HG03457 (cell line): Measurements from ENCODE around the gene ARID5A.

ENCODE experiments used
- ATAC-seq: cut with Tn5 transposase; IDR thresholded peaks from one replicate; pipeline ENCODE4 v1.9.1; 2021; ENCODE audit warnings: moderate number of reproducible peaks; ENCODE audit not compliant: unreplicated experiment

ARID5A gene

GRCh38 chr2:96506016-96506906 lies 30.3 kb upstream of the ARID5A start:
- no peak for ATAC-seq

- no peak for ATAC-seq
These were observed 29.7 kb upstream of the ARID5A start for GRCh38 chr2:96506907-96507240.

GRCh38 chr2:96507957-96508520 lies 28.5 kb upstream of the ARID5A start:
- ATAC-seq, result peak; percentile 45

- no peak for ATAC-seq
These were observed 27.9 kb upstream of the ARID5A start for GRCh38 chr2:96508521-96509113.

- ATAC-seq, result no peak
These were observed 27.3 kb upstream of the ARID5A start for GRCh38 chr2:96509114-96509846.

- ATAC-seq, result no peak
These were observed 26.7 kb upstream of the ARID5A start for GRCh38 chr2:96509847-96510230.

GRCh38 chr2:96510931-96511595 lies 25.5 kb upstream of the ARID5A start:
- ATAC-seq, result no peak

GRCh38 chr2:96511851-96512250 lies 24.7 kb upstream of the ARID5A start:
- no peak for ATAC-seq

GRCh38 chr2:96512341-96512740 lies 24.2 kb upstream of the ARID5A start:
- no peak for ATAC-seq

GRCh38 chr2:96514521-96514920 lies 22.0 kb upstream of the ARID5A start:
- no peak for ATAC-seq

GRCh38 chr2:96517079-96517478 lies 19.5 kb upstream of the ARID5A start:
- no peak for ATAC-seq

GRCh38 chr2:96520231-96520630 lies 16.3 kb upstream of the ARID5A start:
- no peak for ATAC-seq

- ATAC-seq, result no peak
These were observed 15.9 kb upstream of the ARID5A start for GRCh38 chr2:96520697-96521096.

- no peak for ATAC-seq
These were observed 15.3 kb upstream of the ARID5A start for GRCh38 chr2:96521219-96521618.

GRCh38 chr2:96522304-96523203 lies 14.0 kb upstream of the ARID5A start:
- ATAC-seq, result no peak

- no peak for ATAC-seq
These were observed 12.7 kb upstream of the ARID5A start for GRCh38 chr2:96523659-96524481.

GRCh38 chr2:96524482-96525210 lies 11.9 kb upstream of the ARID5A start:
- ATAC-seq, result no peak

- no peak for ATAC-seq
These were observed 11.4 kb upstream of the ARID5A start for GRCh38 chr2:96525211-96525507.

GRCh38 chr2:96526101-96526591 lies 10.4 kb upstream of the ARID5A start:
- no peak for ATAC-seq
